Measurements from ENCODE around the gene FAM151B.

GRCh38 chr5:80591352-80591751, 103.5 kb downstream of the FAM151B start:
- TF ChIP-seq CCAR2 (optimal IDR thresholded peaks at IDR 0.05; ENCODE audit: low read depth, low read length) (no peak), ATF3 (CRISPR knock-in tag; IDR thresholded peaks at IDR 0.05) (no peak), RBM22 (optimal IDR thresholded peaks at IDR 0.05; ENCODE audit: low read length) (no peak), RXRA (CRISPR knock-in tag; IDR thresholded peaks at IDR 0.05) (no peak), TCF12 (IDR thresholded peaks at IDR 0.05) (no peak), TCF12 (CRISPR knock-in tag; IDR thresholded peaks at IDR 0.05) (no peak), ZNF713 (CRISPR knock-in tag; IDR thresholded peaks at IDR 0.05) (no peak)

Measured in HepG2 (cell line).